Adrenal gland (tissue), 5 donors: ENCODE data around the gene TAF6.

Experiments used
- CTCF ChIP-seq, 6 experiments: fragments of 450-650 bp in 4 of 6; fragments of 200-600 bp in 2 of 6; sonication (generic) in 1 of 6; IDR thresholded peaks; 1 replicate in 5 of 6; 2 replicates in 1 of 6; pipeline versions ENCODE4 v1.5.1 to v1.8.0; 2016 to 2021; ENCODE audit warnings: antibody characterized with exemption in 6 of 6, mild to moderate bottlenecking in 2 of 6, moderate library complexity in 1 of 6
- POLR2A ChIP-seq, 2 donors: fragments of 450-650 bp; IDR thresholded peaks; one replicate each; pipeline ENCODE4 v1.6.1; 2017; ENCODE audit warnings: antibody characterized with exemption in 2 of 2, mild to moderate bottlenecking in 2 of 2, moderate library complexity in 1 of 2
- donor health status: DM: no; HTN: no; CAD: no.

GRCh38 chr7:100141555-100141949 lies 22.4 kb upstream of the TAF6 start:
- TF ChIP-seq CTCF (IDR thresholded peaks at IDR 0.05) (no peak), POLR2A (IDR thresholded peaks at IDR 0.05) (no peak)
